Measurements from ENCODE around the gene PAH.

GRCh38 chr12:102888511-102888910, 28.5 kb downstream of the PAH start:
- TF ChIP-seq GATA2 (CRISPR knock-in tag; IDR thresholded peaks at IDR 0.05) (no peak), MEF2A (IDR thresholded peaks at IDR 0.05; ENCODE audit: borderline replicate concordance, low read depth) (no peak), TAF1 (IDR thresholded peaks at IDR 0.05; ENCODE audit: borderline replicate concordance, low read depth, low read length) (no peak), CTCF (IDR thresholded peaks at IDR 0.05) (no peak), CHD2 (IDR thresholded peaks at IDR 0.05; ENCODE audit: low read length, partially characterized antibody) (no peak), FOXJ3 (CRISPR knock-in tag; IDR thresholded peaks at IDR 0.05) (no peak), POLR2AphosphoS5 (IDR thresholded peaks at IDR 0.05; ENCODE audit: low read depth, low read length) (no peak), RAD21 (IDR thresholded peaks at IDR 0.05; ENCODE audit: low read length) (no peak), EZH2phosphoT487 (IDR thresholded peaks at IDR 0.05; ENCODE audit: borderline replicate concordance, low read depth) (no peak), RCOR1 (IDR thresholded peaks at IDR 0.05; ENCODE audit: low read length) (no peak), EP300 (IDR thresholded peaks at IDR 0.05; ENCODE audit: borderline replicate concordance in 1 of 2, low read depth in 1 of 2, low read length in 1 of 2) (no peak), REST (IDR thresholded peaks at IDR 0.05; ENCODE audit: low read depth, low read length) (no peak), GABPA (IDR thresholded peaks at IDR 0.05; ENCODE audit: low read depth) (no peak)

All from SK-N-SH (cell line).